Measurements from ENCODE around the gene ACTR2. TPM values are rescaled to one million over a fixed set of nuclear protein-coding genes. Genes with fewer than 3 reads are reported as not detected.

Gene ACTR2
- total and polyA plus RNA-seq, 9 of the 15 experiments (the other 6 are each of a cell fraction or from before 2014, with no cell fraction given), result 47.3 to 239 (median 108) TPM

GRCh38 chr2:65319674-65320041, 92.0 kb downstream of the ACTR2 start:
- POLR2A ChIA-PET, result interaction anchor here (0.7 to 1.7 kb wide), 3 partner anchors 8 to 42 kb away, joined by 3 to 5 read pairs (median 3); no protein-coding TSS in a partner anchor
- CTCF ChIA-PET (ENCODE audit: low intra/inter-chr PET ratio), result no interaction called here
- H3K36me3 ChIP-seq (ENCODE audit: control insufficient read depth, insufficient read depth, low read length), result peaks cover 55% of the 10 kb centered on the region
- no peaks in the 10 kb centered on the region for H3K9me1 ChIP-seq (ENCODE audit: control insufficient read depth, insufficient read depth, low read length)
- no TSS peak for BruUV-seq (replicated peaks)
- H3K9ac ChIP-seq (ENCODE audit: insufficient read depth in 1 of 2, low read depth in 2 of 2, low read length in 2 of 2), result no peak overlapping the region
- no peak for TF ChIP-seq ATF4 (CRISPR knock-in tag; IDR thresholded peaks at IDR 0.05)
- no peak for TF ChIP-seq PRMT5 (CRISPR knock-in tag; IDR thresholded peaks at IDR 0.05)
- no peak for TF ChIP-seq RBBP5 (IDR thresholded peaks at IDR 0.05; ENCODE audit: borderline replicate concordance, insufficient read depth, low read length, poor library complexity, severe bottlenecking)
- no peak for TF ChIP-seq RHOXF2B (CRISPR knock-in tag; conservative IDR thresholded peaks at IDR 0.05)
- no peak for TF ChIP-seq IRF2 (CRISPR knock-in tag; IDR thresholded peaks at IDR 0.05)
- no peak for TF ChIP-seq CSDE1 (IDR thresholded peaks at IDR 0.05)
- TF ChIP-seq CHD7 (IDR thresholded peaks at IDR 0.05; ENCODE audit: low read depth, low read length), result no peak
- H3K9me3 ChIP-seq (replicated peaks; ENCODE audit: control insufficient read depth, insufficient read depth, low read depth, low read length), result no peaks in the 10 kb centered on the region
- WGBS (ENCODE audit: insufficient coverage, low coverage, missing lambda C conversion rate), result 100% methylated on average over 1 of the region's 1 CpG
- H3K4me1 ChIP-seq (replicated peaks in 1 of 2; ENCODE audit: control insufficient read depth in 2 of 2, insufficient read depth in 2 of 2, low read length in 2 of 2), result no peaks in the 10 kb centered on the region
- H2AFZ ChIP-seq (ENCODE audit: low read depth, low read length), result no peak overlapping the region
- ATAC-seq (no peak), DNase-seq (ENCODE audit: extremely low read depth in 1 of 4, low spot score in 3 of 4) (no peak), FAIRE-seq (no peak)
- in situ Hi-C loops (cut with MboI), result no loop called here
- no peaks in the 10 kb centered on the region; the same call in 2 of the 3 replicates for H3K79me2 ChIP-seq (ENCODE audit: control insufficient read depth, insufficient read depth, low read length)
- intact Hi-C loops (cut with micrococcal nuclease), result no loop called here
- 0 out of 2 replicates have a peak, but pooled peaks cover 3% of the 10 kb centered on the region for H4K20me1 ChIP-seq (replicated peaks; ENCODE audit: control insufficient read depth, insufficient read depth, low read length)
- no peaks in the 10 kb centered on the region for H3K27me3 ChIP-seq (ENCODE audit: control insufficient read depth in 2 of 2, insufficient read depth in 2 of 2, low read length in 2 of 2)
- H3K27ac ChIP-seq (ENCODE audit: extremely low read depth, low read depth, low read length), result no peak overlapping the region
- H3K4me3 ChIP-seq, result no peak overlapping the region
- no peak overlapping the region for H3K4me2 ChIP-seq (ENCODE audit: insufficient read depth, low read length)

Measured in K562 (cell line).